ENCODE results near the gene C2orf49.
A peak's percentile ranks its signal among the peaks of the same experiment; 100 is the strongest.
"Not testable (repeated sequence)": the region's sequence is repeated elsewhere in the genome, so short reads cannot be mapped to it uniquely, and the experiment has no call there.

The C2orf49 gene

DNA sequence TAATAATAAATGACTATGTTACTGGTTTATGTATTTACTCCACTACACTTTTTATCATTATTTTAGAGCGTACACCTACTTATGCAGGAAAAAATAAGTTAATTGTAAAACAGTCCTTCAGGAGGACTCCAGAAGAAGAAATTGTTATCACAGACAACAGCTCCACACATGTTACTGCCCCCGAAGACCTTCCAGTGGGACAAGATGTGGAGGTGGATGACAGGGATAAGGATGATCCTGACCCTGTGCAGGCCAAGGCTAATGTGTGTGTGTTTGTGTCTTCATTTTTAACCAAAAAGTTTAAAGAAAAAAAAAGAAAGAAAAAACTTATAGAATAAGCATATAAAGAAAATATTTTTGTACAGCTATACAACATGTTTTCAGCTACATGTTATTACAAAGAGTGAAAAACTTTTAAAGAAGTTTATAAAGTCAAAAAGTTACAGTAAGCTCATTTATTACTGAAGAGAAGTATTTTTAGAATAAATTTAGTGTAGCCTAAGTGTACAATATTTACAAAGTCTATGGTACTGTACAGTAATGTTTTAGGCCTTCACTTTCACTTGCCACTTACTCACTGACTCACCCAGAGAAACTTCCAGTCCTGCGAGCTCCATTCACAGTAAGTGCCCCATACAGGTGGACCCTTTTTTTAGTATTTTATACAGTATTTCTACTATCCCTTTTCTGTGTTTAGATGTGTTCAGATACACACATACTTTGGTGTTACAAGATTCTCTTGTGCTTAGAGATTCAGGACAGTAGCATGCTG, 15.3 kb upstream of the C2orf49 start:
- DNase-seq: no peak

DNA sequence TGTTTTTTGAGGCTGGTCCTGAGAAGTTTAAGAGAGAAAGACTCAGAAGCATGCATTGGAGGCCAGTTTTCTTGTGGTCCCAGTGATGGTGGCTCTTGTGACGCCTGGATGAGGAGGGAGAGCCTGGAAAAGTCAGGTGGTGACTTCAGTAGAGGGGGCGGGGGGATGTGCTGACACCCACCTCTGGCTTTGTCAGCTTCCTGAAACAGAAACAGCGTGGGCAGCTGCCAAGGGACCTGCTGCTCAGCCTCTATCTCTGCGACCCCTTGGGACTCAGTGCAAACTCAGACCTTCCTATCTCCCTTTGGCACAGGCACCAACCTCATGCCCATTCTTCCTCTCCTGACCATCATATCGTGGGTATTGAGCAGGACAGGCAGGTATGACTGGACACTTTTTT, 14.2 kb upstream of the C2orf49 start:
- DNase-seq: no peak

GRCh38 chr2:105324101-105324500, 13.2 kb upstream of the C2orf49 start:
- DNase-seq: no peak

GRCh38 chr2:105324732-105325131, 12.6 kb upstream of the C2orf49 start:
- no peak for DNase-seq

GRCh38 chr2:105325389-105325963, 11.9 kb upstream of the C2orf49 start:
- no peak for DNase-seq

- not testable (repeated sequence) for DNase-seq
Measured at GRCh38 chr2:105327271-105327670, 10.1 kb upstream of the C2orf49 start.

DNA sequence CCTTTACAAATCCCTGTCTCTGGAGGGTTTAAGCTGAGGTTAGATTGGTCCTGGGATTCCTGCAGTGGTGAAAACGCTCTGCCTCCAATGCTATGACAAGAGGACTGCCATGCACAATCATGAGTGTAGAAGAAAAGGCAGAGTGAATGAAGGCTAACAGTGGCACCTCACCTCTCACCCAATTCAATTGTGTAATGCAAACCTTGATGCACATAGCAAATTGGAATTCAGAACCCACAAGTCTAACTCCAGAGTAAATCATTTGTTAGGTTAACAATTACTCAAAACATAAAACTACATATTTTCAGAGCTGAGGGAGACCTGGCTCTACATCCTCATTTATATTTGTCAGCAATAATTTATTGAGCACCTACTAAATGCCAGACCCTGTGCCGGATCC, 9.7 kb upstream of the C2orf49 start:
- DNase-seq: no peak

DNA sequence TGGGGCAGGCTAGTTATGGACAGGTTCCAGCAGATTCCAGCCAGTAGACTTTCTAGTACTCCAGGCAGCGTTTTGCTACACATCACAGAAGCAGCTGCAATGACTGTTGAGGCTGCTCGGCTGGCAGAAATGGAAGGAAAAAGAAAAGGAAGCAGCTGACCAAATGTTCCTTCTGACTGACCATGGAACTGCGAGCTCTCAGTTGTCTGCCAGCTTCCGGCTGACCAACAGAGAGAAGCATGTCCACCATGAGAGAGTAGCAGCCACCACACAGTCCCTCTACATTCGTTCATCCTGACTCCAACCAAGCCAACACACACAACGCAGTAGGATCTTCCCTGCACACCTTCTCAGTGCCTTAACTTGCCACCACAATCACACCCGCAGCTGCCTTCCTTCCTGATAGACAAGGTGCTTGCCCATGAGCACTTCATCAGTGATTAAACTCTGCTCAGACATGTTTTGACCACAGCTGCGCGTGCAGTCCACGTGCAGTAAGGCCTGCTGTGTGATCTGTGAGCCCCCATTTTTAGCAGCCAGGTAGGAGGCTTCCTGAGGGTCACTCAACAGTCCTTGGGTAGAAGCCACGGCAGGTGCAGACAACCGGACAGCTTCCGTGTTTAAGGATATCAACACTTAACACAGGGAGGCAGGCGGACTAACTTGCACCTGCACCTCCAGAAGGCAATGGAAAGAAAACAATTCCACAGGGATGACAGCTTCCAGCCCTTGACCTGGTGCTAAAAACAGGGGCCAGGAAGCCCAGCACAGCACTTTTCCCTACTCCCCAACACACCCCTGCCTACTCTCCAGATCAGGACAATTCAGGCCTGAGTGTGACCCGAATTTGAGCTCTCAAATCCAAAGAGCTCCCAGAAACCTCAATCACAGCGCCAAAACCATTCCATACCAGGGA, 8.8 kb upstream of the C2orf49 start:
- peak; percentile 7 for DNase-seq

GRCh38 chr2:105329197-105329554, 8.2 kb upstream of the C2orf49 start:
- no peak for DNase-seq

GRCh38 chr2:105329561-105330495, 7.5 kb upstream of the C2orf49 start, which contains the start of gene TGFBRAP1:
TSS of gene TGFBRAP1 (minus strand) at chr2:105329735. CDS start at chr2:105308301, 21,434 bp downstream.
- DNase-seq: peak; percentile 59

- no peak for DNase-seq
Measured at GRCh38 chr2:105330681-105331375, 6.5 kb upstream of the C2orf49 start.

- no peak for DNase-seq
Measured at GRCh38 chr2:105334211-105334610, 3.1 kb upstream of the C2orf49 start.

DNA sequence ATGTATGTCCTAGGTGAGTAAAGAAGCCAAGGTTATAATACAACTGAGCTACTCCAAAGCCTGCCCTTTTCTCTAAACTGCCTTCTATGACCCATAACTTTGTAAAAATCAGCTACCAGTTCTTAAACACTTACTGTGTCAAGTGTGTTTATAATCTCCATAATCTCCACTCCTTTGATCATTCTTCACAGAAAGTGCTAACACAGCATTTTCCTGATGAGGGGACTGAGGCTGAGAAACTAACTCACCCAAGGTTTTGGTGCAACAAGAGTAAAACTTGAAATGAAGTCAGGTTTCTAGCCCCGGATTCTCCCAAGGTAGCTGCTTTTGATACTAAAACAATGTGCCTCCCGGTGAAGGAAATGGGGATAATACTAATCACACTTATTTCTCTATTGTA, 1.9 kb upstream of the C2orf49 start:
- no peak for DNase-seq

GRCh38 chr2:105336786-105337121, 586 bp upstream of the C2orf49 start:
- DNase-seq: no peak

GRCh38 chr2:105338020-105338385, 663 bp downstream of the C2orf49 start:
- no peak for DNase-seq

- DNase-seq: no peak
Measured at GRCh38 chr2:105339414-105339813, 2.1 kb downstream of the C2orf49 start.

- DNase-seq: no peak
Measured at GRCh38 chr2:105344704-105345345, 7.5 kb downstream of the C2orf49 start.

DNA sequence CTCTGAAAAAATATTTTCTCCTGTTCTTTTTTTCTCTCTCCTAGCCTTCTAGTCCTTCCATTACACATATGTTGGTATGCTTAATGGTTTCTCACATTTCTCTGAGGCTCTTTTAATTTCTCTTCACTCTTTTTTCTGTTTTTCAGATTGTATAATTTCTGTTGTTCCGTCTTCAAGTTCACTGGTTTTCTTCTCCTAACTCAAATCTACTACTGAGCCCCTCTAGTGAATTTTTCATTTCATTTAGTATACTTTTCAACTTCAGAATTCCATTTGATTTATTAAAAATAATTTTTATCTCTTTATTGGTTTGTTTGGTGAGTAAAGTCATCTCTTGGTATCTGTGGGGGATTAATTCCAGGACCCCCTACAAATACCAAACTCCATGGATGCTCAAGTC, 19.8 kb downstream of the C2orf49 start:
- DNase-seq: no peak

GRCh38 chr2:105358593-105358992, 21.3 kb downstream of the C2orf49 start:
- DNase-seq: no peak

DNA sequence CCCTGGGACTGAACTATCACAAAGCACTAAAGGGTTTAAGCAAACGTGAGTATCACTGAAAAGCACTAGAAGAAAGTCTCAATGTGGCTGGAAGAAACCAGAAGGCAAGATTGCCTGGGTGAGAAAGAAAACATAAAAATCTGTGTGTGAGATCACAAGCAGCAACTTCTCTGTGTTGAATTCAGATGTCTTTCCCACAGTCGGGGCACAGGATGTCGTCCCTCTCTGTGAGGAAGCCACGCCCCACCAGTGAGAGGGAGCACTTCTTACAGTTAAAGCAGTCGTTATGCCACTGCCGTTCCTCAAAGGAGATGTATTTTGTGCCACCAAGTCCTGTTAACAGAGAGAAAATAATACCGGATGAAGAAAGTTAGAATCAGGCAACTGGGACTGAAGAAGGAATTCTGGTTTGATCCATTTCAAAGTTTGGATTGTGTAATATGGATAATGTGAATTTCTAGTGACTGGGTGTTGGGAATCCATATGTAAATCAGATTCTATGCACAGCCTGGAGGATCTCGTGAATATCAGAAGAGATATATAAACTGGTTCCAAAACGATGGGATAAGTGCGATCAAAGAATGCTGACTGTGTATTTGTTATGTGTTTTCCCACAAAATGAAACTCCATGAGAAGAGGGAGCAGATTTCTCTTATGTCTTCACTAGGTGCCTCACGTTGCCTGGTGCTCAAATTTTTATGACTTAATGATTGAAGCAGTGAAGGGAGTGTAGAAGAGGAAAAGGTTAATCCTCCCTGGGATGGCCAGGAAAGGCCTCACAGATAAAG, 24.0 kb downstream of the C2orf49 start:
- peak; percentile 34 for DNase-seq

Measured in stimulated activated CD4-positive, alpha-beta T cell treated with anti-CD3 and anti-CD28 coated beads, Interleukin-4, amount 100 ng/mL, for 1 hour (primary cell).